K562 (cell line): ENCODE measurements around the gene RRAGD. TPM values are rescaled to one million over a fixed set of nuclear protein-coding genes. Genes with fewer than 3 reads are reported as not detected.

Source experiments
- ATAC-seq: fragments of 200-7000 bp; cut with Tn5 transposase; 3 replicates; pipeline ENCODE4 v1.9.1; 2020; ENCODE audit warnings: moderate library complexity
- BruUV-seq: library from RNA; stranded (reverse); fragments of 400-500 nt; replicated peaks from 2 replicates; lab custom pipeline; 2021; lab: Mats Ljungman, UMichigan
- CTCF ChIA-PET: fragments of 300-600 bp; formaldehyde crosslinking; extraction: SDS; loops from one replicate; lab custom pipeline; 2021; ENCODE audit warnings: low intra/inter-chr PET ratio; lab: Yijun Ruan, JAX
- POLR2A ChIA-PET: fragments of 300-600, 350-650 bp; sonication (Branson Sonifier 250); formaldehyde crosslinking; extraction: SDS; loops from one replicate; lab custom pipeline; 2021; ENCODE audit warnings: antibody characterized with exemption, inconsistent platforms; lab: Yijun Ruan, JAX
- DNase-seq, 4 experiments: peaks; one replicate each; pipeline versions ENCODE4 v3.0.0 to v3.0.0-alpha.2; 2011 to 2018; ENCODE audit warnings: low spot score in 3 of 4, mixed read lengths in 3 of 4; ENCODE audit errors: extremely low read depth in 1 of 4
- FAIRE-seq: peaks from 2 replicates; lab custom pipeline; 2011; peaks lifted over from hg19 to GRCh38; lab: Jason Lieb, UNC
- H2AFZ ChIP-seq: 2 replicates; pipeline ENCODE4 v1.6.0; 2011; ENCODE audit warnings: low read depth, low read length, control low read depth, inconsistent platforms
- H3K27ac ChIP-seq: fragments of 200-600 bp; 3 replicates; pipeline ENCODE4 v1.8.0; 2011; ENCODE audit warnings: low read depth, mild to moderate bottlenecking, control low read depth, inconsistent platforms, low read length, moderate library complexity, mixed read lengths; ENCODE audit errors: extremely low read depth
- H3K27me3 ChIP-seq, 2 experiments: fragments of 300-600 bp in 1 of 2; 2 replicates in 1 of 2; 3 replicates in 1 of 2; pipeline versions ENCODE4 v1.6.0 to v1.8.0; 2011; ENCODE audit warnings: inconsistent platforms in 2 of 2, low read length in 2 of 2, mild to moderate bottlenecking in 1 of 2, mixed read lengths in 1 of 2, moderate library complexity in 1 of 2; ENCODE audit not compliant: control insufficient read depth in 2 of 2, insufficient read depth in 2 of 2
- H3K36me3 ChIP-seq: fragments of 300-600 bp; 3 replicates; pipeline ENCODE4 v1.8.0; 2011; ENCODE audit warnings: mild to moderate bottlenecking, low read length, inconsistent platforms; ENCODE audit not compliant: control insufficient read depth, insufficient read depth
- H3K4me1 ChIP-seq, 2 experiments: fragments of 200-600 bp in 1 of 2; replicated peaks in 1 of 2; 2 replicates in 1 of 2; 3 replicates in 1 of 2; pipeline versions ENCODE4 v1.5.1 to v1.8.0; 2011; ENCODE audit warnings: inconsistent platforms in 2 of 2, low read length in 2 of 2, mild to moderate bottlenecking in 1 of 2, mixed read lengths in 1 of 2, moderate library complexity in 1 of 2; ENCODE audit not compliant: control insufficient read depth in 2 of 2, insufficient read depth in 2 of 2
- H3K4me2 ChIP-seq: 2 replicates; pipeline ENCODE4 v1.6.1; 2011; ENCODE audit warnings: low read length, control low read depth, inconsistent platforms, mixed read lengths; ENCODE audit not compliant: insufficient read depth
- H3K4me3 ChIP-seq: fragments of 200-600 bp; sonication (generic), shearing (Covaris generic); 2 replicates; pipeline ENCODE4 v1.5.1; 2016; ENCODE audit warnings: control low read depth, inconsistent platforms
- H3K79me2 ChIP-seq: fragments of 200-600 bp; 3 replicates; pipeline ENCODE4 v1.8.0; 2011; ENCODE audit warnings: low read length, inconsistent platforms; ENCODE audit not compliant: control insufficient read depth, insufficient read depth
- H3K9ac ChIP-seq, 2 experiments: 2 replicates each; pipeline versions ENCODE4 v1.6.0 to v1.6.1; 2011; ENCODE audit warnings: low read depth in 2 of 2, low read length in 2 of 2, control low read depth in 1 of 2, inconsistent platforms in 1 of 2, mild to moderate bottlenecking in 1 of 2, mixed read lengths in 1 of 2; ENCODE audit not compliant: insufficient read depth in 1 of 2
- H3K9me1 ChIP-seq: one replicate; pipeline ENCODE4 v1.6.0; 2011; ENCODE audit warnings: inconsistent platforms, mild to moderate bottlenecking, low read length, moderate library complexity; ENCODE audit not compliant: control insufficient read depth, insufficient read depth
- H3K9me3 ChIP-seq: replicated peaks from 2 replicates; pipeline ENCODE4 v1.5.1; 2011; ENCODE audit warnings: low read depth, low read length, inconsistent platforms; ENCODE audit not compliant: control insufficient read depth, insufficient read depth
- H4K20me1 ChIP-seq: replicated peaks from 2 replicates; pipeline ENCODE4 v1.6.1; 2011; ENCODE audit warnings: low read length, inconsistent platforms, mixed read lengths; ENCODE audit not compliant: control insufficient read depth, insufficient read depth
- C11orf30 ChIP-seq: fragments of 450-650 bp; IDR thresholded peaks from 2 replicates; pipeline ENCODE4 v1.6.1; 2016; ENCODE audit warnings: low read depth, mild to moderate bottlenecking
- CEBPZ ChIP-seq: fragments of 150-350 bp; IDR thresholded peaks from 2 replicates; pipeline ENCODE4 v1.6.1; 2014; ENCODE audit warnings: low read depth, mild to moderate bottlenecking, low read length, borderline replicate concordance
- MAFF ChIP-seq: IDR thresholded peaks from 2 replicates; pipeline ENCODE4 v1.6.1; 2012; ENCODE audit warnings: low read length, improper control_type of control experiment
- MAFG ChIP-seq: fragments of 450-650 bp; conservative IDR thresholded peaks from 2 replicates; pipeline ENCODE4 v1.6.1; 2016; ENCODE audit warnings: missing genetic modification characterization, missing compliant biosample characterization
- MAFK ChIP-seq: IDR thresholded peaks from 2 replicates; pipeline ENCODE4 v1.6.1; 2011; ENCODE audit warnings: low read length, improper control_type of control experiment
- NFE2 ChIP-seq: IDR thresholded peaks from 2 replicates; pipeline ENCODE4 v1.6.1; 2014; ENCODE audit warnings: antibody characterized with exemption, low read depth
- NFYB ChIP-seq: IDR thresholded peaks from 2 replicates; pipeline ENCODE4 v1.6.1; 2011; ENCODE audit warnings: mild to moderate bottlenecking, moderate library complexity; ENCODE audit not compliant: insufficient read length; ENCODE audit errors: extremely low read depth
- SMAD1 ChIP-seq: fragments of 150-350 bp; IDR thresholded peaks from 2 replicates; pipeline ENCODE4 v1.6.1; 2014; ENCODE audit warnings: low read length, low read depth; ENCODE audit not compliant: partially characterized antibody
- ZNF121 ChIP-seq: sonication (generic); formaldehyde crosslinking; conservative IDR thresholded peaks from 2 replicates; pipeline ENCODE4 v1.8.0; 2022; ENCODE audit warnings: missing genetic modification reagents
- ZNF316 ChIP-seq: fragments of 450-650 bp; IDR thresholded peaks from 2 replicates; pipeline ENCODE4 v1.6.1; 2016
- WGBS: fragments of 100-300 bp; shearing (Covaris generic); methylation state at CpG from one replicate; pipeline ENCODE4 v1.1.6; 2016; ENCODE audit warnings: low coverage, mixed read lengths; ENCODE audit not compliant: insufficient coverage; ENCODE audit errors: missing lambda C conversion rate; 5-methylcytosine and 5-hydroxymethylcytosine counted together
- in situ Hi-C: fragments of 300-500 bp; cut with MboI; formaldehyde crosslinking; loops from 4 replicates; pipeline ENCODE4 v1.15.0; 2018; ENCODE audit warnings: inconsistent platforms, mixed read lengths
- intact Hi-C: fragments of 100-400 bp; cut with micrococcal nuclease; formaldehyde crosslinking; loops from 2 replicates; pipeline ENCODE4 v1.14.2; 2022
- polyA plus RNA-seq, 8 experiments: library from polyadenylated mRNA; depleted of rRNA in 4 of 8; stranded (reverse) in 5 of 8; unstranded in 3 of 8; fragments of >200 nt; fragmentation: Nextera tagmentation in 2 of 8; fragmentation: Illumina TruSeq in 1 of 8; extraction: Ambion mirVana in 2 of 8; extraction: Trizol in 1 of 8; gene quantifications; 2 replicates each; pipeline versions ENCODE4 v1.2.1 to v1.2.3, GENCODE V29; 2011 to 2014; ENCODE audit warnings: inconsistent platforms in 1 of 8, missing spikeins in 1 of 8
- total RNA-seq, 7 experiments: library from RNA; depleted of rRNA in 6 of 7; stranded (reverse); fragments of >200 nt in 6 of 7; fragmentation: Illumina TruSeq in 2 of 7; extraction: Trizol in 2 of 7; gene quantifications; 2 replicates each; pipeline versions ENCODE4 v1.2.1 to v1.2.3, GENCODE V29; 2011 to 2021; ENCODE audit warnings: low replicate concordance in 1 of 7
- TF ChIP-seq, protein P1 (sequence below), 2 experiments: fragments of 450-650 bp in 1 of 2; sonication (generic) in 1 of 2; formaldehyde crosslinking in 1 of 2; IDR thresholded peaks in 1 of 2; conservative IDR thresholded peaks in 1 of 2; 2 replicates each; pipeline versions ENCODE4 v1.6.1 to v1.8.1; 2016 to 2023; ENCODE audit warnings: mild to moderate bottlenecking in 2 of 2, moderate library complexity in 2 of 2, inconsistent platforms in 1 of 2, missing genetic modification reagents in 1 of 2

Gene RRAGD
- total and polyA plus RNA-seq, 9 of the 15 experiments (the other 6 are each of a cell fraction or from before 2014, with no cell fraction given), result 0.03 to 0.07 (median 0.04) TPM; not detected in 6

DNA sequence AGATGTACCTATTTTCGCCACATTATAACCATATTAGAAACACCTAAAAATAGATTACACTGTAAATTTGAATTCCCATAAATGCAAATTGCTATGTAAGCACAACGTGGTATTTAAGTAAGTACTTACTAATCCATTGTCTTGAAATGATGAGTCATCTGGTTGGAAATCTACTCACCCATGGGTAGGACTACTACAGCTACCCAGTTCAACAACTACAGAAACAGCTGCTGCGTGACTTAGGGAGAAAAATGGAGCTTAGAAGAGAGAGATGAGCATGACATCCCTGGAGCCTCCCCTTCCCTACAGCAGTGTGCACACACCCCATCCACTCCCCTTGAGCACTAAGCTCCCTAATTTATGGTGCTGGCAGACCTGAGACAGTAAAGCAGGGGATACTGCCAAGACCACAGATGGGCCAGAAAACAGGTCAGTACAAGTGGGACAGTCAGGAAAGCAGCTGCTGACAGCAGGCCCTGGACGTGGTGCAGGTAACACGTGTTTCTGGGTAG is 26.9 kb downstream of the RRAGD start:
- in situ Hi-C loops, result no loop called here
- CTCF ChIA-PET, result no interaction called here
- intact Hi-C loops, result no loop called here

More for the DNA sequence above, 26.9 kb downstream of the RRAGD start:
- Histone ChIP-seq H2AFZ (no peak overlapping the region), H3K9ac (no peak overlapping the region), H3K9me1 (no peaks in the 10 kb centered on the region), H3K4me2 (no peak overlapping the region), H4K20me1 (no peaks in the 10 kb centered on the region), H3K4me3 (no peak overlapping the region), H3K27me3 (peaks cover 22 to 43% of the 10 kb centered on the region in 2 experiments; a peak in 4 of 5 replicates), H3K9me3 (no peaks in the 10 kb centered on the region), H3K79me2 (no peaks in the 10 kb centered on the region), H3K27ac (no peak overlapping the region), H3K4me1 (no peaks in the 10 kb centered on the region), H3K36me3 (no peaks in the 10 kb centered on the region)
- POLR2A ChIA-PET, result interaction anchor here (1.0 kb wide), 1 partner anchor 13 kb away, joined by 3 read pairs; no protein-coding TSS in a partner anchor
- FAIRE-seq, result no peak
- ATAC-seq, result no peak
- 2% methylated on average over 5 of the region's 5 CpGs for WGBS
- TF ChIP-seq MAFK, result peak; percentile 44; the same call in 1 of the 2 replicates
- 0 out of 2 replicates have a peak, but pooled peaks have one; percentile 19 for TF ChIP-seq NFE2
- peak; percentile 70 for TF ChIP-seq MAFG (tag)
- no peak for TF ChIP-seq SMAD1
- TF ChIP-seq CEBPZ, result no peak
- TF ChIP-seq C11orf30, result peak; percentile 57
- TF ChIP-seq, protein P1, sequence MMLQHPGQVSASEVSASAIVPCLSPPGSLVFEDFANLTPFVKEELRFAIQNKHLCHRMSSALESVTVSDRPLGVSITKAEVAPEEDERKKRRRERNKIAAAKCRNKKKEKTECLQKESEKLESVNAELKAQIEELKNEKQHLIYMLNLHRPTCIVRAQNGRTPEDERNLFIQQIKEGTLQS (IDR thresholded peaks at IDR 0.05), result peak; percentile 22; the same call in 1 of the 2 replicates
- TF ChIP-seq, protein P1 (CRISPR knock-in tag; conservative IDR thresholded peaks at IDR 0.05), result no peak
- TF ChIP-seq ZNF121, result no peak
- TF ChIP-seq NFYB, result no peak
- TF ChIP-seq MAFF, result peak; percentile 47; the same call in 1 of the 2 replicates
- peak; percentile 84 for TF ChIP-seq ZNF316
- DNase-seq, result no peak
- BruUV-seq, result no TSS peak
